ENCODE measurements around the gene SYNGR4.

DNA sequence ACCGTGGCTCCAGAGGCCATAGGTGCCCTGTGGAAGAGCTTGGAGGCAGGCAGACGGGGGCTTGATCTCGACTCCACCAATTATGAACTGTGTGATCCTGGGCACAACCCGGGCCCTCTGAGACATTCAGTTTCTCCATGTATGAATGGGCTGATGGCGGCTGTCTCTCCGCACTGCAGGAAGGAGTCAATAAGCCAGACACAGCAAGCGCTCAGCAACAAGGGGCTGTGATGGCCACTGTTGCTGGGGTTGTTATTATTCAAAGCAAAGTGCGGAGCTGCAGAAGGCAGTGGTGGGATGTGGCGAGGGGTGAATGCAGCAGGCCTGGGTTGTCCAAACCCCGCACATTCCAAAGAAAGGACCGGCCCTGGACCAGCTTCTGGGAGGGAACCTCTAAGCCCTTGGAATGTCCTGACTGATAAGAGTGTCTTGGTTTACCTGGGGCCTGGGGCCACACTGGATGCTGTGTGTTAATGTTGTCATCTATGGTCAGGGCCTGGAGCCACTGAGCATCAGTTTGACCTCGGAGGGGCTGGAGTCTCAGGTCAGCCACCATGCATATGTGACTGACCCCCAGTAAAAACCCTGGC lies 8.7 kb upstream of the SYNGR4 start:
- TF ChIP-seq, protein P1, sequence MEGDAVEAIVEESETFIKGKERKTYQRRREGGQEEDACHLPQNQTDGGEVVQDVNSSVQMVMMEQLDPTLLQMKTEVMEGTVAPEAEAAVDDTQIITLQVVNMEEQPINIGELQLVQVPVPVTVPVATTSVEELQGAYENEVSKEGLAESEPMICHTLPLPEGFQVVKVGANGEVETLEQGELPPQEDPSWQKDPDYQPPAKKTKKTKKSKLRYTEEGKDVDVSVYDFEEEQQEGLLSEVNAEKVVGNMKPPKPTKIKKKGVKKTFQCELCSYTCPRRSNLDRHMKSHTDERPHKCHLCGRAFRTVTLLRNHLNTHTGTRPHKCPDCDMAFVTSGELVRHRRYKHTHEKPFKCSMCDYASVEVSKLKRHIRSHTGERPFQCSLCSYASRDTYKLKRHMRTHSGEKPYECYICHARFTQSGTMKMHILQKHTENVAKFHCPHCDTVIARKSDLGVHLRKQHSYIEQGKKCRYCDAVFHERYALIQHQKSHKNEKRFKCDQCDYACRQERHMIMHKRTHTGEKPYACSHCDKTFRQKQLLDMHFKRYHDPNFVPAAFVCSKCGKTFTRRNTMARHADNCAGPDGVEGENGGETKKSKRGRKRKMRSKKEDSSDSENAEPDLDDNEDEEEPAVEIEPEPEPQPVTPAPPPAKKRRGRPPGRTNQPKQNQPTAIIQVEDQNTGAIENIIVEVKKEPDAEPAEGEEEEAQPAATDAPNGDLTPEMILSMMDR (conservative IDR thresholded peaks at IDR 0.05 in 1 of 2, IDR thresholded peaks at IDR 0.05 in 1 of 2; ENCODE audit: low read depth in 1 of 2, low read length in 2 of 2) = no peak
- TF ChIP-seq EZH2 (IDR thresholded peaks at IDR 0.05; ENCODE audit: low read length, missing control alignments) = no peak
